Gastroesophageal sphincter (tissue), 4 donors: ENCODE measurements around the gene WFIKKN2. TPM values are rescaled to one million over a fixed set of nuclear protein-coding genes. Genes with fewer than 3 reads are reported as not detected.

ENCODE experiments used
- ATAC-seq: fragments of 150-250 bp; one replicate; pipeline ENCODE4 v1.9.1; 2016; ENCODE audit warnings: mild to moderate bottlenecking, moderate library complexity
- H3K27ac ChIP-seq, 4 donors: fragments of 200-600 bp; sonication (generic) in 3 of 4; 1 replicate in 3 of 4; 2 replicates in 1 of 4; pipeline ENCODE4 v1.5.1; 2016 to 2019
- H3K27me3 ChIP-seq: fragments of 200-600 bp; sonication (generic); one replicate; pipeline ENCODE4 v1.5.1; 2019
- H3K36me3 ChIP-seq, 2 donors: fragments of 200-600 bp; sonication (generic); one replicate each; pipeline ENCODE4 v1.5.1; 2019; ENCODE audit warnings: control low read depth in 1 of 2
- H3K4me1 ChIP-seq, 3 donors: fragments of 200-600 bp; sonication (generic); 1 replicate in 2 of 3; 2 replicates in 1 of 3; pipeline ENCODE4 v1.5.1; 2016 to 2019; ENCODE audit warnings: control low read depth in 2 of 3
- H3K4me3 ChIP-seq, 2 donors: fragments of 200-600 bp; sonication (generic); one replicate each; pipeline ENCODE4 v1.5.1; 2019; ENCODE audit warnings: mild to moderate bottlenecking in 1 of 2, moderate library complexity in 1 of 2
- H3K9me3 ChIP-seq, 3 donors: fragments of 200-600 bp; sonication (generic); one replicate each; pipeline ENCODE4 v1.5.1; 2017 to 2019; ENCODE audit warnings: control low read depth in 2 of 3
- CTCF ChIP-seq, 4 experiments: fragments of 200-600 bp in 2 of 4; fragments of 450-650 bp in 2 of 4; sonication (generic) in 1 of 4; IDR thresholded peaks; one replicate each; pipeline ENCODE4 v1.5.1; 2017 to 2019; ENCODE audit warnings: antibody characterized with exemption in 4 of 4, mild to moderate bottlenecking in 2 of 4, moderate library complexity in 2 of 4
- EP300 ChIP-seq: sonication (generic); formaldehyde crosslinking; IDR thresholded peaks from one replicate; pipeline ENCODE4 v1.6.1; 2017; ENCODE audit warnings: antibody characterized with exemption, mild to moderate bottlenecking
- POLR2A ChIP-seq, 2 donors: fragments of 450-650 bp; IDR thresholded peaks; one replicate each; pipeline ENCODE4 v1.6.1; 2017; ENCODE audit warnings: antibody characterized with exemption in 2 of 2, mild to moderate bottlenecking in 2 of 2, moderate library complexity in 1 of 2
- POLR2AphosphoS5 ChIP-seq: sonication (generic); formaldehyde crosslinking; IDR thresholded peaks from one replicate; pipeline ENCODE4 v1.6.1; 2017; ENCODE audit warnings: antibody characterized with exemption
- WGBS, 2 donors: methylation state at CpG; one replicate each; pipeline ENCODE4 v1.1.5; 2018; ENCODE audit warnings: low coverage in 1 of 2; 5-methylcytosine and 5-hydroxymethylcytosine counted together
- total RNA-seq, 4 donors: library from RNA; depleted of rRNA; stranded (reverse); fragments of >200 nt; gene quantifications; one replicate each; pipeline ENCODE4 v1.1.0, GENCODE V29; 2016

WFIKKN2 gene
- total RNA-seq, 4 donors from 2014 or later, result 0.16 to 0.69 (median 0.36) TPM

- H3K27ac ChIP-seq, result no peak overlapping the region
- no peaks in the 10 kb centered on the region for H3K9me3 ChIP-seq
- no peaks in the 10 kb centered on the region for H3K27me3 ChIP-seq
- no peak for TF ChIP-seq EP300
- TF ChIP-seq CTCF (IDR thresholded peaks at IDR 0.05), result no peak
- TF ChIP-seq POLR2A (IDR thresholded peaks at IDR 0.05), result no peak
- no peak for TF ChIP-seq POLR2AphosphoS5
- no peak for ATAC-seq
- WGBS, 2 donors, result 100% methylated on average over 1 of the region's 29 CpGs; no CpG with 5 or more reads in 1 of the 2 donors
- H3K36me3 ChIP-seq, result no peaks in the 10 kb centered on the region
- H3K4me3 ChIP-seq, result no peak overlapping the region
- peaks cover 0 to 11% (median 1%) of the 10 kb centered on the region in 3 donors for H3K4me1 ChIP-seq
These were observed 5.0 kb downstream of the WFIKKN2 start for GRCh38 chr17:50840311-50840851.

- Histone ChIP-seq H3K27ac (no peak overlapping the region), H3K27me3 (no peaks in the 10 kb centered on the region), H3K4me1 (peaks cover 0 to 5% (median 0%) of the 10 kb centered on the region in 3 donors), H3K4me3 (no peak overlapping the region), H3K9me3 (no peaks in the 10 kb centered on the region), H3K36me3 (no peaks in the 10 kb centered on the region)
- WGBS, 2 donors, result 58 to 100% methylated on average over 2 to 4 of the region's 11 CpGs
- TF ChIP-seq POLR2AphosphoS5 (no peak), EP300 (no peak), POLR2A (IDR thresholded peaks at IDR 0.05) (no peak), CTCF (IDR thresholded peaks at IDR 0.05) (no peak)
- no peak for ATAC-seq
These were observed 6.0 kb downstream of the WFIKKN2 start for GRCh38 chr17:50841277-50841948.

GRCh38 chr17:50841949-50842354, 6.6 kb downstream of the WFIKKN2 start:
- ATAC-seq, result peak; percentile 79
- no peaks in the 10 kb centered on the region for H3K9me3 ChIP-seq
- peaks cover 0 to 5% (median 0%) of the 10 kb centered on the region in 3 donors for H3K4me1 ChIP-seq
- H3K36me3 ChIP-seq, result no peaks in the 10 kb centered on the region
- no peak for TF ChIP-seq EP300
- no peak for TF ChIP-seq POLR2A (IDR thresholded peaks at IDR 0.05)
- no peak for TF ChIP-seq POLR2AphosphoS5
- peak in 3 of 4 experiments; percentile 83 to 89 (median 86) for TF ChIP-seq CTCF (IDR thresholded peaks at IDR 0.05)
- H3K27ac ChIP-seq, result no peak overlapping the region
- H3K27me3 ChIP-seq, result no peaks in the 10 kb centered on the region
- WGBS, 2 donors, result 0 to 10% methylated on average over 2 to 7 of the region's 8 CpGs
- H3K4me3 ChIP-seq, result no peak overlapping the region

DNA sequence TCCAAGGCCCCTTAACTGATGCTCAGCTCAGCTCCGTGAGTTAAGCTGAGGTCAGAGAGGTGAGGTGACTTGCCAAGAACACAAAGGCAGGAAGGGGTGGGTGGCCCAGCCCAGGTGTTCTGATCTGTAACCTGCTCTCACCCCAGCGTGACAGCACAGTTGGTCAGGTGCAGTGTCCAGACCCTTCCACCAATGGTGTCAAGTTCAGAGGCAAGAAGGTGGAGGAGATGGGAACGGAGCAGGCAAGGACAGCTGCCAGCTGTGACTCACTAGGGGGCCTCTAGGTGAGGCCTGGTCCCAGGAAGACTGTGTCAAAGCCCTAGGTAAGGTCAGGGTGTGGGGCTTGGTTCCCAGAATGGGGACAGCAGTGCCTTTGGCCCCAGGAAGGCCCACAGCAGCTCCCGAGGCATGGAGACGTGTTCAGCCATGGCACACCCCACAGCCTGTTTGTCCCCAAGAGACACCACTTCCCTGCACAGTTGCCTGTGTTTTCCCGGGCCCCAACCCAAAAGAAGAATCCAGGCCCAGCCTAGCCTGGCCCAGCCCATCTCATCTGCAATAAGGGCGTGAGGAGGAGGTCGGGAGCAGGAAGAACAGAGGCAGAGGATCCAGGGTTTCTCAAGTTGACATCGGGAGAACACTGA, 7.2 kb downstream of the WFIKKN2 start:
- Histone ChIP-seq H3K27me3 (no peaks in the 10 kb centered on the region), H3K4me1 (peaks cover 0 to 5% (median 0%) of the 10 kb centered on the region in 3 donors), H3K9me3 (no peaks in the 10 kb centered on the region), H3K4me3 (no peak overlapping the region), H3K36me3 (no peaks in the 10 kb centered on the region), H3K27ac (no peak overlapping the region)
- ATAC-seq, result no peak
- WGBS, 2 donors, result 60 to 80% methylated on average over 1 to 2 of the region's 9 CpGs
- TF ChIP-seq POLR2AphosphoS5, result no peak
- TF ChIP-seq CTCF (IDR thresholded peaks at IDR 0.05), result no peak
- no peak for TF ChIP-seq EP300
- no peak for TF ChIP-seq POLR2A (IDR thresholded peaks at IDR 0.05)
